Psoas muscle (tissue), 8 donors: ENCODE data around the gene SIDT2. TPM values are rescaled to one million over a fixed set of nuclear protein-coding genes. Genes with fewer than 3 reads are reported as not detected.

Experiments
- ATAC-seq, 4 donors: fragments of 200-7000 bp; cut with Tn5 transposase; one replicate each; pipeline ENCODE4 v1.9.1; 2020; ENCODE audit warnings: moderate library complexity in 3 of 4, mild to moderate bottlenecking in 2 of 4
- DNase-seq, 2 donors: peaks; one replicate each; pipeline ENCODE4 v3.0.0-alpha.2; 2020
- H3K27ac ChIP-seq: fragments of 200-600 bp; one replicate; pipeline ENCODE4 v1.8.0; 2022
- H3K27me3 ChIP-seq, 3 donors: fragments of 200-600 bp in 1 of 3; one replicate each; pipeline versions ENCODE4 v1.6.1 to v1.8.0; 2013 to 2022; ENCODE audit warnings: low read length in 2 of 3, mild to moderate bottlenecking in 2 of 3, moderate library complexity in 1 of 3; ENCODE audit not compliant: insufficient read depth in 3 of 3
- H3K36me3 ChIP-seq, 2 donors: fragments of 200-600 bp in 1 of 2; one replicate each; pipeline versions ENCODE4 v1.6.1 to v1.8.0; 2013 to 2022; ENCODE audit warnings: low read depth in 1 of 2, mild to moderate bottlenecking in 1 of 2, moderate library complexity in 1 of 2; ENCODE audit not compliant: insufficient read depth in 1 of 2
- H3K4me1 ChIP-seq: fragments of 200-600 bp; one replicate; pipeline ENCODE4 v1.8.0; 2022
- H3K4me3 ChIP-seq: fragments of 200-600 bp; one replicate; pipeline ENCODE4 v1.8.0; 2022; ENCODE audit warnings: mild to moderate bottlenecking
- H3K9me3 ChIP-seq: fragments of 200-600 bp; one replicate; pipeline ENCODE4 v1.8.0; 2022
- CTCF ChIP-seq: fragments of 200-600 bp; IDR thresholded peaks from one replicate; pipeline ENCODE4 v1.8.0; 2022; ENCODE audit warnings: antibody characterized with exemption
- WGBS, 3 donors: extraction: QIAGEN DNeasy Blood & Tissue Kit; methylation state at CpG; one replicate each; pipeline versions ENCODE4 v1.1.6 to v1.1.7; 2013; 5-methylcytosine and 5-hydroxymethylcytosine counted together
- intact Hi-C, 2 donors: fragments of 100-400 bp; cut with DNase I; formaldehyde crosslinking; loops; one replicate each; pipeline versions ENCODE4 v1.11.0 to v1.14.2; 2022
- polyA plus RNA-seq, 3 donors: library from polyadenylated mRNA; stranded (reverse); fragments of 200-250 nt; gene quantifications; one replicate each; pipeline ENCODE4 v1.2.3, GENCODE V29; 2013
- total RNA-seq, 4 donors: library from RNA; stranded (reverse); fragmentation: NEBNext Ultra II Directional in 2 of 4; extraction: Animal tissue kit (Norgen Biotek cat#: 25700) in 2 of 4; gene quantifications; one replicate each; pipeline versions ENCODE4 v1.2.1 to v1.2.4, GENCODE V29; 2021 to 2023
- donor health status: healthy with polysubstance abuse.
- donor health status: DM: no; HTN: no; CAD: no; lungs with moderate emphysema.
- donor health status: Bipolar disorder and iron deficiency.
- donor health status: healthy.
- donor health status: DM: yes; HTN: yes; CAD: no.
- donor health status: DM: no; HTN: no; CAD: no.
- donor health status: DM: no; HTN: no; CAD: no.
- donor health status: DM: yes; HTN: yes; CAD: no.

Gene SIDT2
- total and polyA plus RNA-seq, 7 donors, result 7.1 to 22.8 (median 12.6) TPM

- H3K36me3 ChIP-seq, result no peaks in the 10 kb centered on the region
- DNase-seq (no peak), ATAC-seq (no peak)
- intact Hi-C loops, result no loop called here
- H3K4me3 ChIP-seq, result no peak overlapping the region
- no peaks in the 10 kb centered on the region for H3K27me3 ChIP-seq
- H3K9me3 ChIP-seq, result no peaks in the 10 kb centered on the region
- no peak overlapping the region for H3K27ac ChIP-seq
- H3K4me1 ChIP-seq, result peaks cover 50% of the 10 kb centered on the region
- WGBS, 3 donors, result 65 to 76% (median 71%) methylated on average over 1 of the region's 1 CpG
- no peak for TF ChIP-seq CTCF
Measured at GRCh38 chr11:117176186-117176585, 2.4 kb upstream of the SIDT2 start.

- H3K4me1 ChIP-seq, result peaks cover 42% of the 10 kb centered on the region
- no peaks in the 10 kb centered on the region for H3K9me3 ChIP-seq
- WGBS, 3 donors, result 76 to 79% (median 78%) methylated on average over 10 of the region's 10 CpGs
- H3K27me3 ChIP-seq, result no peaks in the 10 kb centered on the region
- no peak for TF ChIP-seq CTCF
- DNase-seq, result no peak
- peak overlapping the region; percentile 90 for H3K4me3 ChIP-seq
- H3K36me3 ChIP-seq, result peaks cover 0 to 10% of the 10 kb centered on the region in 2 donors
- H3K27ac ChIP-seq, result peak overlapping the region; percentile 92
- no peak for ATAC-seq
- intact Hi-C loops, result no loop called here
Measured at GRCh38 chr11:117177534-117178209, 871 bp upstream of the SIDT2 start.

GRCh38 chr11:117179048-117179999, 781 bp downstream of the SIDT2 start:
- Histone ChIP-seq H3K27me3 (no peaks in the 10 kb centered on the region), H3K9me3 (no peaks in the 10 kb centered on the region), H3K4me1 (peaks cover 32% of the 10 kb centered on the region), H3K36me3 (peaks cover 0 to 27% of the 10 kb centered on the region in 2 donors), H3K4me3 (peak overlapping the region; percentile 90), H3K27ac (peak overlapping the region; percentile 92)
- DNase-seq (peak in 1 of 2 donors; percentile 64), ATAC-seq (peak; percentile 48 to 78 (median 63))
- WGBS, 3 donors, result 1 to 2% (median 1%) methylated on average over 21 to 39 of the region's 39 CpGs
- no peak for TF ChIP-seq CTCF
- intact Hi-C loops, result no loop called here

GRCh38 chr11:117180020-117180419, 1.5 kb downstream of the SIDT2 start:
- intact Hi-C loops, result loop anchor here (2.0 to 5.0 kb wide), 2 partner anchors 37 to 47 kb away; no protein-coding TSS in a partner anchor

More at GRCh38 chr11:117180020-117180419, 1.5 kb downstream of the SIDT2 start:
- DNase-seq (no peak), ATAC-seq (no peak)
- Histone ChIP-seq H3K4me3 (peak overlapping the region; percentile 90), H3K36me3 (peaks cover 0 to 32% of the 10 kb centered on the region in 2 donors), H3K4me1 (peaks cover 32% of the 10 kb centered on the region), H3K9me3 (no peaks in the 10 kb centered on the region), H3K27ac (peak overlapping the region; percentile 92), H3K27me3 (no peaks in the 10 kb centered on the region)
- whole genome bisulfite sequencing, 3 donors, result 32 to 68% (median 38%) methylated on average over 4 of the region's 4 CpGs
- TF ChIP-seq CTCF, result no peak
